ENCODE data around the gene OLFML3. TPM values are rescaled to one million over a fixed set of nuclear protein-coding genes. Genes with fewer than 3 reads are reported as not detected.

Gene OLFML3
- total RNA-seq, 4 donors from 2014 or later, result 20.2 to 28.3 (median 24.8) TPM

DNA sequence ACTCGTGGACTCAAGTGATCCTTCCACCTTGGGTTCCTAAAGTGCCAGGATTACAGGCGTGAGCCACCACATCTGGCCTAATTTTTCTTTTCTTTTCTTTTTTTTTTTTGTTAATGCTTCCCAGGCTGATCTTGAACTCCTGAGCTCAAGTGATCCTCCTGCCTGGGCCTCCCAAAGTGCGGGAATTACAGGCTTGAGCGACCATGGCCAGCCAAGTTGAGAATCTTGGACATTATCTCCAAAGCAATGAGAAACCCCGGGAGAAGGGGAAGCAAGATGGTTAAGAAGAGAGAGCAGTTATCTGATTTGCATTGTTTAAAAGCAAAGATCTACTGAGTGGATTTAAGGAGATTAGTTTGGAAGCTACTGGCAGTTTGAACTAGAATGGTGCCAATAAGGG is 41.1 kb upstream of the OLFML3 start:
- no peak for DNase-seq
- Histone ChIP-seq H3K9me3 (no peaks in the 10 kb centered on the region), H3K4me1 (peaks cover 17 to 31% of the 10 kb centered on the region in 2 donors), H3K27me3 (no peaks in the 10 kb centered on the region), H3K27ac (no peak overlapping the region), H3K4me3 (replicated peaks in 1 of 3) (no peak overlapping the region), H3K36me3 (peaks cover 9 to 11% of the 10 kb centered on the region in 2 donors)
- WGBS, 2 donors, result 58 to 73% methylated on average over 5 of the region's 5 CpGs
- TF ChIP-seq, protein P1, sequence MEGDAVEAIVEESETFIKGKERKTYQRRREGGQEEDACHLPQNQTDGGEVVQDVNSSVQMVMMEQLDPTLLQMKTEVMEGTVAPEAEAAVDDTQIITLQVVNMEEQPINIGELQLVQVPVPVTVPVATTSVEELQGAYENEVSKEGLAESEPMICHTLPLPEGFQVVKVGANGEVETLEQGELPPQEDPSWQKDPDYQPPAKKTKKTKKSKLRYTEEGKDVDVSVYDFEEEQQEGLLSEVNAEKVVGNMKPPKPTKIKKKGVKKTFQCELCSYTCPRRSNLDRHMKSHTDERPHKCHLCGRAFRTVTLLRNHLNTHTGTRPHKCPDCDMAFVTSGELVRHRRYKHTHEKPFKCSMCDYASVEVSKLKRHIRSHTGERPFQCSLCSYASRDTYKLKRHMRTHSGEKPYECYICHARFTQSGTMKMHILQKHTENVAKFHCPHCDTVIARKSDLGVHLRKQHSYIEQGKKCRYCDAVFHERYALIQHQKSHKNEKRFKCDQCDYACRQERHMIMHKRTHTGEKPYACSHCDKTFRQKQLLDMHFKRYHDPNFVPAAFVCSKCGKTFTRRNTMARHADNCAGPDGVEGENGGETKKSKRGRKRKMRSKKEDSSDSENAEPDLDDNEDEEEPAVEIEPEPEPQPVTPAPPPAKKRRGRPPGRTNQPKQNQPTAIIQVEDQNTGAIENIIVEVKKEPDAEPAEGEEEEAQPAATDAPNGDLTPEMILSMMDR (IDR thresholded peaks at IDR 0.05), result no peak
- TF ChIP-seq POLR2A (IDR thresholded peaks at IDR 0.05), result no peak
- intact Hi-C loops (cut with DNase I), result no loop called here

DNA sequence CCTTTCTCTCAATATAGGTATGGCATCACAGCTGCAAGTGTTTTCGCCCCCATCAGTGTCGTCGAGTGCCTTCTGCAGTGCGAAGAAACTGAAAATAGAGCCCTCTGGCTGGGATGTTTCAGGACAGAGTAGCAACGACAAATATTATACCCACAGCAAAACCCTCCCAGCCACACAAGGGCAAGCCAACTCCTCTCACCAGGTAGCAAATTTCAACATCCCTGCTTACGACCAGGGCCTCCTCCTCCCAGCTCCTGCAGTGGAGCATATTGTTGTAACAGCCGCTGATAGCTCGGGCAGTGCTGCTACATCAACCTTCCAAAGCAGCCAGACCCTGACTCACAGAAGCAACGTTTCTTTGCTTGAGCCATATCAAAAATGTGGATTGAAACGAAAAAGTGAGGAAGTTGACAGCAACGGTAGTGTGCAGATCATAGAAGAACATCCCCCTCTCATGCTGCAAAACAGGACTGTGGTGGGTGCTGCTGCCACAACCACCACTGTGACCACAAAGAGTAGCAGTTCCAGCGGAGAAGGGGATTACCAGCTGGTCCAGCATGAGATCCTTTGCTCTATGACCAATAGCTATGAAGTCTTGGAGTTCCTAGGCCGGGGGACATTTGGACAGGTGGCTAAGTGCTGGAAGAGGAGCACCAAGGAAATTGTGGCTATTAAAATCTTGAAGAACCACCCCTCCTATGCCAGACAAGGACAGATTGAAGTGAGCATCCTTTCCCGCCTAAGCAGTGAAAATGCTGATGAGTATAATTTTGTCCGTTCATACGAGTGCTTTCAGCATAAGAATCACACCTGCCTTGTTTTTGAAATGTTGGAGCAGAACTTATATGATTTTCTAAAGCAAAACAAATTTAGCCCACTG is 38.7 kb upstream of the OLFML3 start:
- H3K27ac ChIP-seq, result no peak overlapping the region
- TF ChIP-seq, protein P1 (IDR thresholded peaks at IDR 0.05), result no peak
- TF ChIP-seq POLR2A (IDR thresholded peaks at IDR 0.05), result no peak

DNA sequence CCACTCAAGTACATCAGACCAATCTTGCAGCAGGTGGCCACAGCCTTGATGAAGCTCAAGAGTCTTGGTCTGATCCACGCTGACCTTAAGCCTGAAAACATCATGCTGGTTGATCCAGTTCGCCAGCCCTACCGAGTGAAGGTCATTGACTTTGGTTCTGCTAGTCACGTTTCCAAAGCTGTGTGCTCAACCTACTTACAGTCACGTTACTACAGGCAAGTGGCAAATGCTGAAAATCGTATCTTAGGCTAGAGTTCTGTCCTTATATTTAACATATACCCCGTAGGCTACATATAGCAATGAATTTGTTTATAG is 38.1 kb upstream of the OLFML3 start:
- DNase-seq, result no peak
- Histone ChIP-seq H3K9me3 (no peaks in the 10 kb centered on the region), H3K27ac (no peak overlapping the region), H3K36me3 (peaks cover 11 to 13% of the 10 kb centered on the region in 2 donors), H3K4me3 (replicated peaks in 1 of 3) (no peak overlapping the region), H3K27me3 (no peaks in the 10 kb centered on the region), H3K4me1 (peaks cover 6 to 15% of the 10 kb centered on the region in 2 donors)
- 93 to 96% methylated on average over 7 of the region's 7 CpGs for WGBS, 2 donors
- TF ChIP-seq POLR2A (IDR thresholded peaks at IDR 0.05), result no peak
- TF ChIP-seq, protein P1 (IDR thresholded peaks at IDR 0.05), result no peak
- intact Hi-C loops (cut with DNase I), result no loop called here

More for the DNA sequence above, 38.7 kb upstream of the OLFML3 start:
- intact Hi-C loops (cut with DNase I), result no loop called here
- WGBS, 2 donors, result 80 to 81% methylated on average over 16 of the region's 16 CpGs
- peaks cover 11 to 13% of the 10 kb centered on the region in 2 donors for H3K36me3 ChIP-seq
- peaks cover 12% of the 10 kb centered on the region in 2 donors for H3K4me1 ChIP-seq
- H3K27me3 ChIP-seq, result no peaks in the 10 kb centered on the region
- no peak for DNase-seq
- no peaks in the 10 kb centered on the region for H3K9me3 ChIP-seq
- H3K4me3 ChIP-seq (replicated peaks in 1 of 3), result no peak overlapping the region

DNA sequence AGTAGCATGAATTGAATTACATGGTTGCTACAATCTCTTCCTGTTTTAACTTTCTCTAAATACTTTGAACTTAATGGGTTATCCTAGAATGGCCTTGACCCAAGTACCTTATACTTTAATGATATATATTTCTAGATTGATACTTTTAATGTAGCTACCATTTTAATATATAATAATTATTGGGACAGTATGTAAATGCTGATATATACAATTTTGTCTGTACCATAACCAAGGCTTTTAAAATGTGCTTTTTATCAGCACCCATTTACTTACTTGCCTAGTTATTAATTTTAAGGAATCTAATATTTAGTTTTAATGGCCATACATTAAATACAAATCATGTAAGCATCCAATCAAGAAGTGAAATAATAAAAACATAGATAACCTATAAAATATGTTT is 36.7 kb upstream of the OLFML3 start:
- H3K4me3 ChIP-seq (replicated peaks in 1 of 3), result no peak overlapping the region
- no peak for DNase-seq
- no peaks in the 10 kb centered on the region for H3K9me3 ChIP-seq
- intact Hi-C loops (cut with DNase I), result no loop called here
- no peaks in the 10 kb centered on the region for H3K27me3 ChIP-seq
- TF ChIP-seq POLR2A (IDR thresholded peaks at IDR 0.05), result no peak
- TF ChIP-seq, protein P1 (IDR thresholded peaks at IDR 0.05), result no peak
- H3K4me1 ChIP-seq, result peaks cover 16 to 22% of the 10 kb centered on the region in 2 donors
- H3K36me3 ChIP-seq, result peaks cover 11 to 13% of the 10 kb centered on the region in 2 donors
- H3K27ac ChIP-seq, result no peak overlapping the region

DNA sequence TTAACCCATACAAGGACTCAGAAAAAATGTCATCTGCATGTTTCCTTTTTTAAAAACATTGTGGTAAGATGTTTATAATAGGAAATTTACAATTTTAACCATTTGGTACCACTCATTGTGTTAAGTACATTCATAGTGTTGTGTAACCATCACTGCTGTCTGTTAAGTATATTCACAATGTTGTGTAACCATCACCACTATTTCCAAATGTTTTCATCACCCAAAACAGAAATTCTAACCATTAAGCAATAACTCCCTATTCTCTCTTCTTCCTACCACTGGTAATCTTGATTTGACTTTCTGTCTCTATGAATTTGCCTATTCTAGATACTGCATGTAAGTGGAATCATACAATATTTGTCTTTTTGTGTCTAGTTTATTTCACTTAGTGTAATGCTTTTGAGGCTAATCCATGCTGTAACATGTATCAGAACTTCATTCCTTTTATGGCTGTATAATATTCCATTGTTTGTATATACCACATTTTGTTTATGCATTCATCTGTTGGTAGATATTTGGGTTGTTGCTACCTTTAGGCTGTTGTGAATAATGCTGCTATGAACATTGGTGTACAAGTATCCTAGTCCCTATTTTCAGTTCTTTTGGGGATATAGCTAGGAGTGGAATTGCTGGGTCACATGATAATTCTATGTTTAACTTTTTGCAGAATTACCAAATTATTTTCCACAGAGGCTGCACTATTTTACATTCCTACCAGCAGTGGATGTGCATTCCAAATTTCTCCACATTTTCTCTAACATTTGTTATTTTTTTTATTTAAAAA is 36.1 kb upstream of the OLFML3 start:
- Histone ChIP-seq H3K4me3 (replicated peaks in 1 of 3) (no peak overlapping the region), H3K27ac (no peak overlapping the region), H3K4me1 (peaks cover 23 to 26% of the 10 kb centered on the region in 2 donors), H3K27me3 (no peaks in the 10 kb centered on the region), H3K36me3 (peaks cover 11 to 13% of the 10 kb centered on the region in 2 donors), H3K9me3 (no peaks in the 10 kb centered on the region)
- DNase-seq, result no peak
- intact Hi-C loops (cut with DNase I), result no loop called here
- TF ChIP-seq, protein P1 (IDR thresholded peaks at IDR 0.05), result no peak
- TF ChIP-seq POLR2A (IDR thresholded peaks at IDR 0.05), result no peak
